Measurements from ENCODE around the gene WDR90.

WDR90 gene

DNA sequence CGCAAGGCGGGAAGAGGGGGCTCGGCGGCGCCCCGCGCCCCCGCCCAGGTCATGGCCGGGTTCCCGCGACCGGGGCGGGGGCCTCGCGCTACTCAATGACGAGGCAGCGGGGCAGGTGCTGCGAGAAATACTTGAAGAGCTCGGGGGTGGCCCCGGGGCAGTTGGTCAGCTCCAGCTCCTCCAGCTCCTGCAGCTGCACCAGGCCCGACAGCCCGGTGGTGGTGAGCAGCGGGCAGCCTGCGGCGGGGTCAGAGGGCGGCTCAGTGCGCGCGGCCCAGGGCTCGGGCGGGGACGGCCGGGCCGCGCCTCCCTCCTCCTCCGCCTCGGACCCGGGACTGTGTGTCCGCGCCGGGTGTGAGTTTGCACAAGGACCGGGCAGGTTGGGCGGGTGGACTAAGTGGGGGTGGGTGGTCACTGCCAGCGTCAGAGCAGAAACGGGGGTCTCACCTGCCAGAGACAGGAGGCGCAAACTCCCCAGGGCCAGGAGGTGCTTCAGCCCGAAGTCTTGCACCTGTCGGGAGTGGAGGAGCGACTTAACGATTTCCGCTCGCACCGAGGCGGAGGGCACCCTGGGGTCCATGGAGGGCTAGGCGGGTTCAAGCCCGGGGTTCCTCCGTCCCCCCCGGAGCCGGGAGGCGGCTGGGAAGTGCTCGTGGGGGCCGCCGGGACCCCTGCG, 45.2 kb downstream of the WDR90 start:
- H3K4me1 ChIP-seq (ENCODE audit: control insufficient read depth, insufficient read depth, low read length), result no peaks in the 10 kb centered on the region
- TF ChIP-seq ZIC2 (tag by site-specific recombination; IDR thresholded peaks at IDR 0.05) (no peak), RBAK (tag by site-specific recombination; IDR thresholded peaks at IDR 0.05) (no peak), ZNF155 (tag by site-specific recombination; IDR thresholded peaks at IDR 0.05) (no peak), ZNF664 (tag by site-specific recombination; IDR thresholded peaks at IDR 0.05) (no peak), WT1 (tag by site-specific recombination; IDR thresholded peaks at IDR 0.05) (no peak), ZNF248 (tag by site-specific recombination; IDR thresholded peaks at IDR 0.05) (no peak), KLF16 (tag by site-specific recombination; IDR thresholded peaks at IDR 0.05) (no peak), ZNF114 (tag by site-specific recombination; IDR thresholded peaks at IDR 0.05) (no peak)
- TF ChIP-seq, protein P1, sequence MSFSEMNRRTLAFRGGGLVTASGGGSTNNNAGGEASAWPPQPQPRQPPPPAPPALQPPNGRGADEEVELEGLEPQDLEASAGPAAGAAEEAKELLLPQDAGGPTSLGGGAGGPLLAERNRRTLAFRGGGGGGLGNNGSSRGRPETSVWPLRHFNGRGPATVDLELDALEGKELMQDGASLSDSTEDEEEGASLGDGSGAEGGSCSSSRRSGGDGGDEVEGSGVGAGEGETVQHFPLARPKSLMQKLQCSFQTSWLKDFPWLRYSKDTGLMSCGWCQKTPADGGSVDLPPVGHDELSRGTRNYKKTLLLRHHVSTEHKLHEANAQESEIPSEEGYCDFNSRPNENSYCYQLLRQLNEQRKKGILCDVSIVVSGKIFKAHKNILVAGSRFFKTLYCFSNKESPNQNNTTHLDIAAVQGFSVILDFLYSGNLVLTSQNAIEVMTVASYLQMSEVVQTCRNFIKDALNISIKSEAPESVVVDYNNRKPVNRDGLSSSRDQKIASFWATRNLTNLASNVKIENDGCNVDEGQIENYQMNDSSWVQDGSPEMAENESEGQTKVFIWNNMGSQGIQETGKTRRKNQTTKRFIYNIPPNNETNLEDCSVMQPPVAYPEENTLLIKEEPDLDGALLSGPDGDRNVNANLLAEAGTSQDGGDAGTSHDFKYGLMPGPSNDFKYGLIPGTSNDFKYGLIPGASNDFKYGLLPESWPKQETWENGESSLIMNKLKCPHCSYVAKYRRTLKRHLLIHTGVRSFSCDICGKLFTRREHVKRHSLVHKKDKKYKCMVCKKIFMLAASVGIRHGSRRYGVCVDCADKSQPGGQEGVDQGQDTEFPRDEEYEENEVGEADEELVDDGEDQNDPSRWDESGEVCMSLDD (tag by site-specific recombination; IDR thresholded peaks at IDR 0.05), result no peak
- TF ChIP-seq, protein P2, sequence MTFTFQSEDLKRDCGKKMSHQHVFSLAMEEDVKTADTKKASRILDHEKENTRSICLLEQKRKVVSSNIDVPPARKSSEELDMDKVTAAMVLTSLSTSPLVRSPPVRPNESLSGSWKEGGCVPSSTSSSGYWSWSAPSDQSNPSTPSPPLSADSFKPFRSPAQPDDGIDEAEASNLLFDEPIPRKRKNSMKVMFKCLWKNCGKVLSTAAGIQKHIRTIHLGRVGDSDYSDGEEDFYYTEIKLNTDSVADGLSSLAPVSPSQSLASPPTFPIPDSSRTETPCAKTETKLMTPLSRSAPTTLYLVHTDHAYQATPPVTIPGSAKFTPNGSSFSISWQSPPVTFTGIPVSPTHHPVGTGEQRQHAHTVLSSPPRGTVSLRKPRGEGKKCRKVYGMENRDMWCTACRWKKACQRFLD (tag by site-specific recombination; IDR thresholded peaks at IDR 0.05), result no peak
- peaks cover 0 to under 1% of the 10 kb centered on the region in 2 experiments; a peak in 1 of 3 replicates for H3K36me3 ChIP-seq (ENCODE audit: control insufficient read depth in 2 of 2, insufficient read depth in 1 of 2, low read length in 2 of 2)
- CTCF ChIA-PET, result interaction anchor here (2.0 kb wide), 1 partner anchor 18 kb away, joined by 8 read pairs; no protein-coding TSS in a partner anchor
- no peak overlapping the region for H3K27ac ChIP-seq (ENCODE audit: extremely low read depth, low read depth, low read length)
- no peak overlapping the region for H3K4me3 ChIP-seq (ENCODE audit: low read depth, low read length)
- H3K9me3 ChIP-seq (ENCODE audit: control insufficient read depth, insufficient read depth, low read depth, low read length), result no peaks in the 10 kb centered on the region
- POLR2A ChIA-PET, result interaction anchor here (1.5 to 1.9 kb wide), 4 partner anchors 8 to 15 kb away, joined by 4 to 8 read pairs (median 6); partner anchors contain the start of gene JMJD8

DNA sequence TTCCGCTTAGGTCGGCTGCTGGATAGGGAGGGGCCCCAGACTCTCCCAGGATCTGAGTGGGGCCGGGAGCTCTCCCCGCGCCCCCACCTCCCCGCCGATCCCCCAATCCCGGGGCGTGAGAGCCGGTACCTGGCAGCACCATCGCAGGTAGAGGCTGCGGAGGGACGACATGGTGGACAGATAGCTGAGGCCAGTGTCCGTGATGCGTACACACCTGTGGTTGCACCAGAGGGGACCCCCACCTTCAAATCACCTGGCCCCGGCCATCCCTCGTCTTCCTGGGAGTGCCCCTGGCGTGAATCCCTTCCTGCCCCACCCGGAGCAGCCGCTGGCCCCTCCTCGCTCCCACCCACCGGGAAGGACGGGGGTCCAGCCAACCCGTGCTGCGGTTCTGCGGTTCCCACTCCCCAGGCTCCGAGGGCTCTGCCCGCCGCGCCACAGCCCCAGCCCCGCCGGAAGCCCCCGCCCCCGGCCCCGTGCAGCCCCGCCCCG, 45.7 kb downstream of the WDR90 start:
- Histone ChIP-seq H3K4me1 (ENCODE audit: control insufficient read depth, insufficient read depth, low read length) (no peaks in the 10 kb centered on the region), H3K4me3 (ENCODE audit: low read depth, low read length) (peak overlapping the region; percentile 28), H3K36me3 (ENCODE audit: control insufficient read depth in 2 of 2, insufficient read depth in 1 of 2, low read length in 2 of 2) (no peaks in the 10 kb centered on the region), H3K27ac (ENCODE audit: extremely low read depth, low read depth, low read length) (no peak overlapping the region), H3K9me3 (ENCODE audit: control insufficient read depth, insufficient read depth, low read depth, low read length) (no peaks in the 10 kb centered on the region)
- POLR2A ChIA-PET, result interaction anchor here (0.9 to 1.9 kb wide), 13 partner anchors 8 to 112 kb away, joined by 3 to 8 read pairs (median 4); partner anchors contain the start of genes ANTKMT, JMJD8, RHBDL1 and STUB1
- CTCF ChIA-PET, result interaction anchor here (1.0 to 2.0 kb wide), 2 partner anchors 9 to 18 kb away, joined by 3 to 8 read pairs; no protein-coding TSS in a partner anchor
- TF ChIP-seq, protein P3, sequence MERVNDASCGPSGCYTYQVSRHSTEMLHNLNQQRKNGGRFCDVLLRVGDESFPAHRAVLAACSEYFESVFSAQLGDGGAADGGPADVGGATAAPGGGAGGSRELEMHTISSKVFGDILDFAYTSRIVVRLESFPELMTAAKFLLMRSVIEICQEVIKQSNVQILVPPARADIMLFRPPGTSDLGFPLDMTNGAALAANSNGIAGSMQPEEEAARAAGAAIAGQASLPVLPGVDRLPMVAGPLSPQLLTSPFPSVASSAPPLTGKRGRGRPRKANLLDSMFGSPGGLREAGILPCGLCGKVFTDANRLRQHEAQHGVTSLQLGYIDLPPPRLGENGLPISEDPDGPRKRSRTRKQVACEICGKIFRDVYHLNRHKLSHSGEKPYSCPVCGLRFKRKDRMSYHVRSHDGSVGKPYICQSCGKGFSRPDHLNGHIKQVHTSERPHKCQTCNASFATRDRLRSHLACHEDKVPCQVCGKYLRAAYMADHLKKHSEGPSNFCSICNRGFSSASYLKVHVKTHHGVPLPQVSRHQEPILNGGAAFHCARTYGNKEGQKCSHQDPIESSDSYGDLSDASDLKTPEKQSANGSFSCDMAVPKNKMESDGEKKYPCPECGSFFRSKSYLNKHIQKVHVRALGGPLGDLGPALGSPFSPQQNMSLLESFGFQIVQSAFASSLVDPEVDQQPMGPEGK (tag by site-specific recombination; IDR thresholded peaks at IDR 0.05), result peak; percentile 36; the same call in 1 of the 2 replicates
- TF ChIP-seq, protein P2 (tag by site-specific recombination; IDR thresholded peaks at IDR 0.05), result no peak
- no peak for TF ChIP-seq ZNF157 (tag by site-specific recombination; IDR thresholded peaks at IDR 0.05)
- TF ChIP-seq, protein P4, sequence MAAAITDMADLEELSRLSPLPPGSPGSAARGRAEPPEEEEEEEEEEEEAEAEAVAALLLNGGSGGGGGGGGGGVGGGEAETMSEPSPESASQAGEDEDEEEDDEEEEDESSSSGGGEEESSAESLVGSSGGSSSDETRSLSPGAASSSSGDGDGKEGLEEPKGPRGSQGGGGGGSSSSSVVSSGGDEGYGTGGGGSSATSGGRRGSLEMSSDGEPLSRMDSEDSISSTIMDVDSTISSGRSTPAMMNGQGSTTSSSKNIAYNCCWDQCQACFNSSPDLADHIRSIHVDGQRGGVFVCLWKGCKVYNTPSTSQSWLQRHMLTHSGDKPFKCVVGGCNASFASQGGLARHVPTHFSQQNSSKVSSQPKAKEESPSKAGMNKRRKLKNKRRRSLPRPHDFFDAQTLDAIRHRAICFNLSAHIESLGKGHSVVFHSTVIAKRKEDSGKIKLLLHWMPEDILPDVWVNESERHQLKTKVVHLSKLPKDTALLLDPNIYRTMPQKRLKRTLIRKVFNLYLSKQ (tag by site-specific recombination; IDR thresholded peaks at IDR 0.05; ENCODE audit: borderline replicate concordance), result no peak
- TF ChIP-seq, protein P5, sequence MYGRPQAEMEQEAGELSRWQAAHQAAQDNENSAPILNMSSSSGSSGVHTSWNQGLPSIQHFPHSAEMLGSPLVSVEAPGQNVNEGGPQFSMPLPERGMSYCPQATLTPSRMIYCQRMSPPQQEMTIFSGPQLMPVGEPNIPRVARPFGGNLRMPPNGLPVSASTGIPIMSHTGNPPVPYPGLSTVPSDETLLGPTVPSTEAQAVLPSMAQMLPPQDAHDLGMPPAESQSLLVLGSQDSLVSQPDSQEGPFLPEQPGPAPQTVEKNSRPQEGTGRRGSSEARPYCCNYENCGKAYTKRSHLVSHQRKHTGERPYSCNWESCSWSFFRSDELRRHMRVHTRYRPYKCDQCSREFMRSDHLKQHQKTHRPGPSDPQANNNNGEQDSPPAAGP (tag by site-specific recombination; IDR thresholded peaks at IDR 0.05), result no peak

Measured in HEK293 (cell line).